ENCODE measurements around the gene E4F1. TPM values are rescaled to one million over a fixed set of nuclear protein-coding genes. Genes with fewer than 3 reads are reported as not detected.

The E4F1 gene
- total RNA-seq, 2 experiments from 2014 or later, result 26.3 to 29.4 TPM

DNA sequence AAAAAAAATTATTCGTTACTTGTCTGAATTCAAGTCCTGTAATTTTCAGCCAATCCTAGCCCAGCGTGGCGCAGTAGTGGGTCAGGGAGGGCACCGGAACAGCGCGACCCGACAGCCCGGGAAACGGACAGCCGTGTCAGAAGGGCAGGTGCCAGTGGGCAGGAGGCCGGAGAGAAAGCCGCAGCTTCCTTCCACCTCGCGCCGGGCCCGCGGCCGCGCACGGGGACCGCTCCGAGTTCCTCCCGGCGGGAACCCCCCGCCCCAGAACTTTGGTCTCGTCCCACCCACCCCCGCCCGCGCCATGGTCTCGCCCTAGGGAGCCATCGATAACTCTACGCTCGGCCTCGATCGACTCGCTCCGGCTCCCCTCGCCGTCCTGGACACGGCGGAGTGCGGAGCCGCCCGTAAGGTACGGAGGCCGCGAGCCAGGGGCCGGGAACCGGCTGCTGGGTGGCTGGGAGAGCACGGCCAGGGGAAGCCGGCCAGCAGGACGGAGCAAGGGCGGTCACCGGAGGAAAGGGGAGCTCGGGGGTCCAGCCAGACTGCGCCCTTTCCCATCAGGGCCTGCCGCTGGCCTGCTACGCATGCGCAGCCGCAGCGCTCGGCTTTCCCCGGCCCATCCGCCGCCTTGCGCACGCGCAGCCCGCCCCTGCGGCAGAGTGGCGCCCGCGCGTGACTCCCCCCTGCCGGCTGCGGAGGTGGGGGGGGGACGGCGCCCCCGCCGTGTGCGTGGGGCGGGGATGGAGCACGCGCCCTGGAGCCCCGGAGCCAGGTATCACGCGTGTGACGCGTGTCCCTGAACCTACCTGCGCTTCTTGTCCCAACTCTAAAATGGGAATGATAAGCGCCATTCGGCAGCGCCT, 18.1 kb upstream of the E4F1 start, which contains the start of gene MLST8:
MLST8 (plus strand) TSS at position 351 of the 863 bp plus-strand sequence. CDS start 632 bp downstream, outside the sequence.
- Mint-ChIP-seq H3K9me3 (no peaks in the 10 kb centered on the region), H3K4me3 (peak within 1 kb of the TSS; percentile 73), H3K4me1 (peaks cover 30% of the 10 kb centered on the region), H3K36me3 (ENCODE audit: low read depth) (peaks cover 19% of the 10 kb centered on the region), H3K27ac (peak within 1 kb of the TSS; percentile 73), H3K27me3 (peaks cover 9% of the 10 kb centered on the region)
- DNase-seq, result peak; percentile 91
- POLR2A ChIA-PET, result interaction anchor here (1.0 to 4.7 kb wide), 12 partner anchors 10 to 240 kb away, joined by 3 to 43 read pairs (median 4); partner anchors contain the start of genes E4F1, ECI1, PGP and RPS2
- CTCF ChIA-PET, result interaction anchor here (1.0 kb wide), 1 partner anchor 296 kb away, joined by 3 read pairs; no protein-coding TSS in a partner anchor

GRCh38 chr16:2205967-2206313, 17.5 kb upstream of the E4F1 start:
- H3K36me3 Mint-ChIP-seq (ENCODE audit: low read depth), result peaks cover 19% of the 10 kb centered on the region
- no peak for DNase-seq
- no peaks in the 10 kb centered on the region for H3K9me3 Mint-ChIP-seq
- CTCF ChIA-PET, result interaction anchor here (0.9 to 1.0 kb wide), 2 partner anchors 51 to 296 kb away, joined by 3 read pairs; no protein-coding TSS in a partner anchor
- POLR2A ChIA-PET, result interaction anchor here (1.0 to 4.7 kb wide), 13 partner anchors 10 to 241 kb away, joined by 3 to 43 read pairs (median 3); partner anchors contain the start of genes E4F1, ECI1, PGP and RPS2
- H3K27me3 Mint-ChIP-seq, result peaks cover 6% of the 10 kb centered on the region
- peaks cover 30% of the 10 kb centered on the region for H3K4me1 Mint-ChIP-seq
- peak overlapping the region; percentile 72 for H3K27ac Mint-ChIP-seq
- peak overlapping the region; percentile 73 for H3K4me3 Mint-ChIP-seq

GRCh38 chr16:2206420-2206779, 17.0 kb upstream of the E4F1 start:
- peaks cover 6% of the 10 kb centered on the region for H3K27me3 Mint-ChIP-seq
- H3K4me1 Mint-ChIP-seq, result peaks cover 30% of the 10 kb centered on the region
- ChIA-PET CTCF (interaction anchor here (0.9 to 1.0 kb wide), 2 partner anchors 8 to 52 kb away, joined by 3 read pairs; partner anchors contain the start of gene PGP), POLR2A (interaction anchor here (1.0 to 4.7 kb wide), 10 partner anchors 9 to 211 kb away, joined by 3 to 43 read pairs (median 4); partner anchors contain the start of genes E4F1, ECI1, PGP and TRAF7)
- DNase-seq, result no peak
- H3K27ac Mint-ChIP-seq, result peak overlapping the region; percentile 72
- H3K36me3 Mint-ChIP-seq (ENCODE audit: low read depth), result peaks cover 19% of the 10 kb centered on the region
- no peaks in the 10 kb centered on the region for H3K9me3 Mint-ChIP-seq
- H3K4me3 Mint-ChIP-seq, result peak overlapping the region; percentile 73

DNA sequence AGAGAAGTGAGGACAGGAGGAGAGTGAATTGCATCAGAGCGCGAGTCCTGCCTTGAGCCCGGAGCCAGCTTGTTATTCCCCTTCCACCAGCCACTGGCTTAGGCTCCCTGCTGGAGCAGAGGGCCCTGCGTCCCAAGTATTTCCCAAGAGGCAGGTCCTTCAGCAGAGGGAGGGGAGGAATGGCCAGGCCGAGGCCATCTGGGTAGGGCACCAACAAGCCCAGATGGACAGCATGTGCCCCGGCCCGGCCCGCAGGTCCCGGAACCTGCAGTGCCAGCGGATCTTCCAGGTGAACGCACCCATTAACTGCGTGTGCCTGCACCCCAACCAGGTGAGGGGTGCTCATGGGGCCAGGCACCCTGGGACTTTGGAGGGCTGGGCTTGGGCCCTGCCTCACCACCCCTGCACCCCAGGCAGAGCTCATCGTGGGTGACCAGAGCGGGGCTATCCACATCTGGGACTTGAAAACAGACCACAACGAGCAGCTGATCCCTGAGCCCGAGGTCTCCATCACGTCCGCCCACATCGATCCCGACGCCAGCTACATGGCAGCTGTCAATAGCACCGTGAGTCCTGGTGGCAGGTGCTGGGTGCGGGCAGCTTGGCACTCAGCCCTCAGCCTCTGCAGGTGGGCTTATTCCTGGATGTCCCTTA, 16.5 kb upstream of the E4F1 start:
- Mint-ChIP-seq H3K4me1 (peaks cover 32% of the 10 kb centered on the region), H3K9me3 (no peaks in the 10 kb centered on the region), H3K36me3 (ENCODE audit: low read depth) (peaks cover 22% of the 10 kb centered on the region), H3K27me3 (peaks cover 4% of the 10 kb centered on the region), H3K27ac (peak overlapping the region; percentile 72), H3K4me3 (peak overlapping the region; percentile 73)
- DNase-seq, result no peak
- CTCF ChIA-PET, result interaction anchor here (0.9 to 1.0 kb wide), 3 partner anchors 8 to 52 kb away, joined by 3 read pairs; partner anchors contain the start of gene PGP
- POLR2A ChIA-PET, result interaction anchor here (1.0 to 4.7 kb wide), 7 partner anchors 9 to 211 kb away, joined by 3 to 43 read pairs (median 10); partner anchors contain the start of genes E4F1, ECI1, PGP and TRAF7

GRCh38 chr16:2207872-2208271, 15.5 kb upstream of the E4F1 start:
- Mint-ChIP-seq H3K27me3 (no peaks in the 10 kb centered on the region), H3K36me3 (ENCODE audit: low read depth) (peaks cover 25% of the 10 kb centered on the region), H3K4me1 (peaks cover 40% of the 10 kb centered on the region), H3K27ac (peak overlapping the region; percentile 20), H3K4me3 (peak overlapping the region; percentile 9), H3K9me3 (no peaks in the 10 kb centered on the region)
- DNase-seq, result no peak
- CTCF ChIA-PET, result no interaction called here
- POLR2A ChIA-PET, result interaction anchor here (2.8 kb wide), 2 partner anchors 43 to 54 kb away, joined by 10 to 11 read pairs; partner anchors contain the start of genes ECI1 and TRAF7

- DNase-seq, result no peak
- no peaks in the 10 kb centered on the region for H3K27me3 Mint-ChIP-seq
- H3K4me3 Mint-ChIP-seq, result no peak overlapping the region
- H3K36me3 Mint-ChIP-seq (ENCODE audit: low read depth), result peaks cover 27% of the 10 kb centered on the region
- H3K4me1 Mint-ChIP-seq, result peaks cover 44% of the 10 kb centered on the region
- ChIA-PET CTCF (no interaction called here), POLR2A (interaction anchor here (2.8 kb wide), 1 partner anchor 54 kb away, joined by 11 read pairs; the partner anchor contains the start of gene TRAF7)
- no peak overlapping the region for H3K27ac Mint-ChIP-seq
- H3K9me3 Mint-ChIP-seq, result no peaks in the 10 kb centered on the region
Measured at GRCh38 chr16:2208308-2208707, 15.1 kb upstream of the E4F1 start.

GRCh38 chr16:2208772-2209171, 14.6 kb upstream of the E4F1 start:
- Mint-ChIP-seq H3K4me1 (peaks cover 46% of the 10 kb centered on the region), H3K4me3 (no peak overlapping the region), H3K27ac (no peak overlapping the region), H3K9me3 (no peaks in the 10 kb centered on the region), H3K36me3 (ENCODE audit: low read depth) (peaks cover 29% of the 10 kb centered on the region), H3K27me3 (no peaks in the 10 kb centered on the region)
- CTCF ChIA-PET, result no interaction called here
- no peak for DNase-seq
- POLR2A ChIA-PET, result interaction anchor here (2.8 kb wide), 1 partner anchor 54 kb away, joined by 11 read pairs; the partner anchor contains the start of gene TRAF7

DNA sequence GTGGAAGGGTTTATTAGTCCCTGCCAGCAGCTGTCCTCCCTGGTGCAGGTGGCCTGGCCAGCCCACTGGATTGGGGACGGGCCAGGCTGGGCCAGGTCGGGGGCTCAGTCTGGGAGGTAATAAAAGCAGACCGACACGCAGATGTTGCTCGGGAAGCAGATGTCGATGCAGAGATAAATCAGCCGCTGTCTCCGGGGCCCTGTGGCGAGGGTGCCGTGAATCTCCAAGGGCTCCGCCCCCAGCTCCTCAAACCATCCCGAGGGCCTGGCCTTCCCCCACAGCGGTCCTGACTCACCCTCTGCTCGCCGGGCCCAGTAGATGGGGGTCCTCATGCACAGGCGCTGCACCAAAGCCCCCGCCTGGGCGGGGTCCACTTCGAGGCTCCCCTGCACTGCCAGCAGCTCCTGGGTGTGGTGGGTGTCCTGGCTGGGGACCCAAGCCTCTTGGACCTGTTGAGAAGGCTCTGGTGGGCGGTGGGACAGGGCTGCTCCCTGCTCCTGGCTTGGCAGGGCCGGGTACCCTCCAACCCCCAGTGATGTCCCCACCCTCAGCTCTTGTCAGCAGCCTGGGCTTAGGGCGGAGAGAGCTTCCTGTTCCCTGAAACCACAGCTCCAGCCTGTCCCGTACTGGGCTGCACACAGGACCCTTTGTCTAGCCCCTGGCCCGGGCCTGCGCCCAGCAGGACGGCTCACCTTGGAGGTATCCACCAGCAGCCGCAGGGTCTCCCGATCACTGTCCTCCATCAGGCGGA, 14.0 kb upstream of the E4F1 start:
- H3K4me1 Mint-ChIP-seq, result peaks cover 44% of the 10 kb centered on the region
- ChIA-PET POLR2A (interaction anchor here (0.6 to 2.8 kb wide), 2 partner anchors 9 to 55 kb away, joined by 3 to 11 read pairs; partner anchors contain the start of gene TRAF7), CTCF (no interaction called here)
- no peak overlapping the region for H3K27ac Mint-ChIP-seq
- no peak for DNase-seq
- no peaks in the 10 kb centered on the region for H3K9me3 Mint-ChIP-seq
- H3K4me3 Mint-ChIP-seq, result no peak overlapping the region
- H3K27me3 Mint-ChIP-seq, result no peaks in the 10 kb centered on the region
- H3K36me3 Mint-ChIP-seq (ENCODE audit: low read depth), result peaks cover 29% of the 10 kb centered on the region

GRCh38 chr16:2210009-2210332, 13.4 kb upstream of the E4F1 start:
- peaks cover 29% of the 10 kb centered on the region for H3K36me3 Mint-ChIP-seq (ENCODE audit: low read depth)
- peaks cover 40% of the 10 kb centered on the region for H3K4me1 Mint-ChIP-seq
- DNase-seq, result no peak
- H3K27ac Mint-ChIP-seq, result no peak overlapping the region
- no peak overlapping the region for H3K4me3 Mint-ChIP-seq
- H3K9me3 Mint-ChIP-seq, result no peaks in the 10 kb centered on the region
- ChIA-PET CTCF (no interaction called here), POLR2A (interaction anchor here (0.6 to 2.8 kb wide), 2 partner anchors 10 to 56 kb away, joined by 3 to 11 read pairs; partner anchors contain the start of gene TRAF7)
- no peaks in the 10 kb centered on the region for H3K27me3 Mint-ChIP-seq

GRCh38 chr16:2210386-2211365, 12.7 kb upstream of the E4F1 start, which contains the start of gene BRICD5:
TSS of gene BRICD5 (minus strand) at chr16:2210863. CDS start at chr16:2210833, 30 bp downstream.
- CTCF ChIA-PET, result no interaction called here
- H3K4me3 Mint-ChIP-seq, result no peak within 1 kb of the TSS
- POLR2A ChIA-PET, result interaction anchor here (0.6 to 2.8 kb wide), 4 partner anchors 11 to 56 kb away, joined by 3 to 11 read pairs (median 3); partner anchors contain the start of genes ECI1 and TRAF7

GRCh38 chr16:2211923-2212347, 11.5 kb upstream of the E4F1 start:
- ChIA-PET CTCF (no interaction called here), POLR2A (interaction anchor here (0.8 to 0.9 kb wide), 2 partner anchors 38 to 40 kb away, joined by 3 read pairs; partner anchors contain the start of gene ECI1)
- peaks cover 26% of the 10 kb centered on the region for H3K36me3 Mint-ChIP-seq (ENCODE audit: low read depth)
- peak overlapping the region; percentile 54 for H3K4me3 Mint-ChIP-seq
- no peak for DNase-seq
- H3K4me1 Mint-ChIP-seq, result peaks cover 35% of the 10 kb centered on the region
- H3K9me3 Mint-ChIP-seq, result no peaks in the 10 kb centered on the region
- H3K27me3 Mint-ChIP-seq, result no peaks in the 10 kb centered on the region
- peak overlapping the region; percentile 11 for H3K27ac Mint-ChIP-seq

More at GRCh38 chr16:2210386-2211365, 12.7 kb upstream of the E4F1 start, which contains the start of gene BRICD5:
- DNase-seq, result no peak
- Mint-ChIP-seq H3K9me3 (no peaks in the 10 kb centered on the region), H3K27me3 (no peaks in the 10 kb centered on the region), H3K4me1 (peaks cover 42% of the 10 kb centered on the region), H3K27ac (no peak within 1 kb of the TSS), H3K36me3 (ENCODE audit: low read depth) (peaks cover 29% of the 10 kb centered on the region)

Data from activated CD4-positive, alpha-beta memory T cell treated with anti-CD3 and anti-CD28 coated beads, Interleukin-2, amount 10 ng/mL, durations not matched to agents 7 days and 5 days (primary cell).